Left lobe of liver (tissue), 2 donors: Measurements from ENCODE around the gene FLG2. TPM values are rescaled to one million over a fixed set of nuclear protein-coding genes. Genes with fewer than 3 reads are reported as not detected.
A peak's percentile ranks its signal among the peaks of the same experiment; 100 is the strongest.

Source experiments
- ATAC-seq: fragments of 200-7000 bp; cut with Tn5 transposase; one replicate; pipeline ENCODE4 v1.9.1; 2020; ENCODE audit warnings: mild to moderate bottlenecking, moderate library complexity
- DNase-seq: peaks from one replicate; pipeline ENCODE4 v3.0.0-alpha.2; 2020; ENCODE audit warnings: low spot score
- total RNA-seq: library from RNA; stranded (reverse); gene quantifications from one replicate; pipeline ENCODE4 v1.2.1, GENCODE V29; 2021
- donor health status: DM: no; HTN: no; CAD: no; lungs with moderate emphysema.
- donor health status: DM: no; HTN: yes; CAD: no.

The FLG2 gene
- total RNA-seq, result not detected

DNA sequence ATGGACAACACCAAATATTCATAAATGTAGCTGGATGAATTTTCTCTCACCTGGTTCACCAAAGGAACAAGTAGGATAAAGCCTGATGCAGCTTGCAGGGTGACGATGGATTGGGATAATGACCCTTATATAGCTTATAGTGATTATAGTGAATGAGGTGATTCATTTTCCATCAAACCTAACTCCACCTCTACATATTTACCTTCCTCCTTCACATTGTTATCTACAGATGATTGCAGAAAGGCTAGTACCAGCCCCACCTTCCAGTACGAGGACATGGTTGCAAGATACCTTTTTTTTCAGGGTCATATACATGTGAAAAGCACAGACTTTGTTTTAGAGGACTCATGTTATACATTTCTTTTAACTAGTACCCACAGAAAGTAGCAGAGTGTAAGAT, at the start of gene FLG2:
FLG2 (minus strand) TSS at position 101 of the 400 bp plus-strand sequence. CDS start 1,122 bp downstream, outside the sequence.
- ATAC-seq (no peak), DNase-seq (no peak)

DNA sequence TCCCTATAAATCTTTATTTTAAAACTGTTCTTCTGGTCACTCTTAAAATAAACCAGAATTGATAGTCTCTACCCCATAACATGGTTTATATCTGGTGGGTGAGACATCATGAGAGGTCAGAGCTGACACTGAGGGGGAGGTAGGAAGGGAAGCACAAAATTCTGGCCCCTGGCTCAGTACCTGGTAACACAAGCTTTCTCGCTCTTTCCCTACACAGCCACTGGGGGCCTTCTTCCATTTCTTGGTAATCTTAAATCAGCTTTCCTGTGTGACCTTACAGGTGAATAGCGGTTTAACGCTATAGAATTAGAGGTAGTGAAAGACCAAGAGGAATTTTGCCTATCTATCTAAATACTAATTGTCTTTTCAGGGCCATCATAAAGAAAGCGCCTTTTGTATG, 48.9 kb upstream of the FLG2 start:
- ATAC-seq (no peak), DNase-seq (no peak)

DNA sequence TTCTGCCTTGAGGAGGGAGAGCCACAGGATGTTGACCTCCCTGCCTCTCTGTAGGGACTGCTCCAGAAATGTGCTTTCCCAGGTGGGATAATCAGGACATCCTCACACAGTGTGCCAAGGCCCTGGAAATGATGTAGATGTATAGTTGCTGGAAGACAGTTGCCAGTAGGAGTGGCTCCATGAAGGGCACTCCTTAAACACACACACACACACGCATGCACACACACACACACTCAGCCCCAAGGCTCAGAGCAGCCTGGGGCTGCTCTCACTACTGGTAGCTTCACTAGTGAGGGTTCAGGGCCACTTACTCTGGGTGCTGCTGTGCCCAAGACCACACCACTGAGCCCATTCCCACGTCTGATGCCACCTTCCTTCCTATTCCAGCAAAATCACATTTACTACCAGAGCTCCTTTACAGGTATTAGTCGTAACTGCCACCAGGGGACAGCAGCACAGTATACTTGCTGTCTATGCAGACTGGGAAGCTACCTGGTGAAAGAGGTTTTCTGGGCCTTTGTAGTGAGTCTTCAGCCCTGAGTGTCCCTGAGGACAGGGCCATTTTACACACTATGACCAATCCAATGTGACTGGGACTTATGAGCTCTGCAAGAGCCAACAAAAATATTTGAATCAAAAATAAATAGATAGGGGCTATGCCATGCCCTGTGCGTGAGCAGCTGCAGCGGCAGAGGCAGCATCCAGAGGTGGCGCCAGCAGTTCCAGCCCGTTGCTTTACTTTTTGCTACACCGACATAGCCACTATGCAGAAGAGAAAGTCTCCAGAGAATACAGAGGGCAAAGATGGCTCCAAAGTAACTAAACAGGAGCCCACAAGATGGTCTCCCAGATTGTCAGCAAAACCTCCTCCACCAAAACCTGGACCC, 39.2 kb upstream of the FLG2 start:
- no peak for DNase-seq
- peak; percentile 73 for ATAC-seq

DNA sequence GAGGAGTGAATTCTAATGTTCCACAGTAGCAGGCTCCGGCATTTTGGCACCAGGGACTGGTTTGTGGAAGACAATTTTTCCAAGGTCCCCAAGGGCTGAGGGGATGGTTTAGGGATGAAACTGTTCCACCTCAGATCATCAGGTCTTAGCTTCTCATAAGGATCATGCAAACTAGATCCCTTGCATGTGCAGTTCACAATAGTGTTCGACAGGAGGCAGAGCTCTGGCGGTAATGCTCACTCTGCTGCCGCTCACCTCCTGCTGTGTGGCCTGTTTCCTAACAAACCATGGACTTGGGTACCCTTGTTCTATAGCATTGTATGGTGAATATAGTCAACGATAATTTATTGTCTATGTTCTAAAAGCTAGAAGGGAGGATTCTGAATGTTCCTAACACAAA, 37.7 kb upstream of the FLG2 start:
- DNase-seq, result no peak
- no peak for ATAC-seq

DNA sequence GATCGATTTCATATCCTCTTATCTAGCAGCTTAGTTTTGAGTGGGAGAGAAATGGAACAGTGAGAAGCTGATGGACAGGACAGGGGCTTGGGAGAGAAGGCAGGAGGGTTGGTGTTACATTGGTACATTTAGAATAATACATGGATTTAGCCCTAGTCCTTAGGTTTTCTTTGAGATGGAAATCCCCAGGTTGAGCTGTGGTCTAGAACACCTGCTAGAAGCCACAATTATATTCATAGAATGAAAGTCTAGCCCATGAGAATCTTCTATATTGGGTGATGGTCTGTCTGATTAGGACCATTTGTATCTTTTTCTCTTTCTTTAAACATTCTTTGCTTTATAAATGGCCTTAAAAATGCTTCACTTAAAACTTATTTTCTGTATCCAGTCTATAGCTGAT, 34.3 kb upstream of the FLG2 start:
- no peak for ATAC-seq
- no peak for DNase-seq

DNA sequence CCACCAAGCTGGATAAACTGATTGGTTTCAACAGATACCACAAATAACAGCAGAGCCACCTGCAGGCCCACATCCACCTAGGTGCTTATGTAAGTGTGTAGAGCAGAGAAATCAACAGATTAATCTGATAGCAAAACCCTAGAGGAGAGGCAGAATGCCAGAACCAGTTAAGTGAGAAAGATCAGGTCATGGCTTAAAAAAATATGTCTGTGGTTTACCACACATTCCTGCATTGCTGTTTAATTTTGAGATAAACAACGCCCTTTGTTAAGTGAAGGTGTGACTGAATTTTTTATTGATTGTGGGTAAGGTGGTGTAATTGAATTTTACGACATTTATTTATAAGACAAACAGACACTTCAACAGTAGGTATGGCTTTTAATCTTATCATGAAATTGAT, 33.1 kb upstream of the FLG2 start:
- ATAC-seq (no peak), DNase-seq (no peak)

DNA sequence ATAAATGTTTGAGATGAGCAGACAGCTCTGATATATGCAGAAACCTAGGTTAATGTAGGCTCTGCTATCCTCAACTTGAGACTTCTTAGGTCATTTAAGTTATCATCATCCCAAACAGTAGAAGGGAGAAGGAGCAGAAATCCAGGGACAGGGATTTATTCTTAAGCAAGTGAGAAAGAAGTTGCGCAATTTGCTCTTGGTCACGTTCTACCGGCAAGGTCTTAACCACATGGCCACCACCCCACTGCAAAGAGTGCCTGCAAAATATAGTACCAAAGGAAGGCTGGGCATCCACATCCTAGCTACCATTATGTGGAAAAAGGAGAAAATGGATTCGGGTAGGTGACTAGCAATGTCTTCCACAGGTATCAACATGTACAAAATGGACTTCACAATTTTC, 29.1 kb upstream of the FLG2 start:
- no peak for ATAC-seq
- no peak for DNase-seq

DNA sequence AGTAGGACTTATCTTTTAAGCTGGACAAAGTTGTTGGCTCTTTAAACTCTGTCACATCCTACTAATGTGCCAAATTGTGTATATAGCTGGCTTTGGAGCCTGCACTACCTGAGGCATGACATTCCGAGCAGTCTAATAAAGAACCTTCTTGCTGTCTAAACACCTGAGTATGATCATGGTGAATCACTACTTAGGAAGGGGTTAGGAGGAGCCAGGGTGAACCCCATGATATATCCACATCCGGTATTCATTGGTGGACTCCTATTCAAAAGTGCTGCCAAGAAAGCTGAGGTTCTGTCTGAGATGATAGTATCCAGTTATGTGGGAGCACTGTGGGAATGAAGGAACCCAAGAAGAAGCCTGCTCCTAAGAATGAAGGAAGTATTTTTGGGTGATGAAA, 27.1 kb upstream of the FLG2 start:
- ATAC-seq (no peak), DNase-seq (no peak)

DNA sequence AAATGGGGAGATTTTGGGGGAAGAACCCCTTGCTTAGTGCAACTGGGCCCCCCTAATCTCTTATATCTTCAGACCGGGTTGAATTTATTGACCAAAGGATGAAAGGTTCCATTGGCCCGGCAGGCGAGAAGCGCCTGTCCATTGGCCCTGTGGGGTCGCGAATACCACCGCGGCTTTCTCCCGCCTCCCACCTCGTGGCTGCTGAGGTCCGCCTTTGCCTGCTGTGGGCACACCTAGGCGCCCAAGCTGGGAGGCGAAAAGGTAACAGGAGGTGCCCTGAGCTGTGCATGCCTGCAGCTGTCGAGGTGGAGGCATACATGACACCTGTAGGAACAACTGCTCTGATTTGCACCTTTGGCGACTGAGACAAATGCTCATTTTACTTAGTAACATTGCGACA, 21.1 kb upstream of the FLG2 start:
- ATAC-seq, result no peak
- no peak for DNase-seq

DNA sequence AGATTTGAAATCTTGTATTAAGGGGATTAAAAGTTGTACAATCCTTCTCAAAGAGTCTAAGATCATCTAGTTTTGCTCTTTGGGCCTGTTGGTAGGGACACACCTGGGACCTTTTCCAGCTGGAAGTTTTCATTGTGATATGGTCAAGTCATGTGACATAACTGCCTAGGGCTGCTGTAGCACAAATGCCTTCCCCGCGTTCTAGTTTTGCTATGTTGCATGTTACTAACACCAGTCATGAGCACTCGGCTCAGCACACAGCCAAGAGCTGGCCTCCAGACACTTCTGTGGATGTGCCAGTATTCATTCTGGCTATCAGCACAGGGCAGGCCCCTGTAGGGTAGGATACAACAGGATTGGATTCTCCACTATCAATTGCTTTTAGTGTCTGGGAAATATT, 14.6 kb upstream of the FLG2 start:
- ATAC-seq, result no peak
- no peak for DNase-seq

DNA sequence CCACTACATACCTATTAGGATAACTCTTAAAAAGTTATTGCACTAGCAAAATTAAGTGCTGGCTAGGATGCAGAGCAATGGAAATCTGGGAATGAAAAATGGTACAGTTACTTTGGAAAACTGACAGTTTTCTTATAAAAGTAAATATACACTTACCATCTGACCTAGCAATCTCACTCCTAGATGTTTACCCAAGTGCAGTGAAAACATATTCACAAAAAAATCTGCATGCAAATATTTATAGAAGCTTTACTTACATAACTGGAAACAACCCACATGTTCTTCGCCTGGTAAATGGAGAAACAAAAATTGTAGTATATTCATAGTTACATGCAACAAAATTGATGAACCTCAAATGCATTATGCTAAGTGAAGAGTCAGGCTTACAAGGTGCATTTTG, 12.9 kb upstream of the FLG2 start:
- ATAC-seq (no peak), DNase-seq (no peak)

DNA sequence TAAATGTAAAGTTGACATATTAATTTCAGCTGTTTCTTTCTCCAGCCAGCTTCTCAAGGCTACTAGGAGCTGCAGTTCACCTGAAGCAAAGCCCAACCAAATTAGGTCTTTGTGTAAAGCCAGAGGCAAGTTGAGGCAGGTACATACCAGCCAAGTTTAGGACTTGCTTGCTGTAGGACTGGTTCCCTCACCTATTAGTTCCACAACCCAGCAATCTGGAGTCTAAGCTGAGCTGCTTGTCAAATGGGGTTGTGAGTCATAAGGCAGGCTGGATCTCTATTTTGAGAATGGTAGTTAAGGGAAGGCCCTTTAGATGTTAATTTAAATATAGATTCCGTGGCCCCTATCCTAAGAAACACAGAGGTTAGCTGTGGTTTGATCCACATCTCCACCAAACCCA, 7.6 kb upstream of the FLG2 start:
- no peak for ATAC-seq
- DNase-seq, result no peak

DNA sequence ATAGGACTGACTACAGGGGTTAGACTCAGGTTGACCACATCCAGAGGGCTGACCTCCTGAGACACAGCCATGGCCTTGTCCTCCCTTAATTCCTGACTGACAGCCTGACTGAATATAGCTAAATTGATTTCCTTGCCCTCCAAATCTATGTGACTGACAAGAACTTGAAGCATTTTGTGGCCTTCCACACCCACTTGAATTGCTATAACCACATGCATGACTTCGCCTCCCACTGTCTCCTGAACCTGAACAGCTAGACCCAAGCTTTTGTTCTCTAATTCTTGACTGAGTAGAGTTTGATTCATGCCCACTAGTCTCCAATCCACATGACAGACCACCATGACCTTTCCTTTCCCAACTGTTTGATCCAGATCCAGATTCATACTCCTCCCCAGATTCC, 3.1 kb downstream of the FLG2 start:
- DNase-seq (no peak), ATAC-seq (no peak)

DNA sequence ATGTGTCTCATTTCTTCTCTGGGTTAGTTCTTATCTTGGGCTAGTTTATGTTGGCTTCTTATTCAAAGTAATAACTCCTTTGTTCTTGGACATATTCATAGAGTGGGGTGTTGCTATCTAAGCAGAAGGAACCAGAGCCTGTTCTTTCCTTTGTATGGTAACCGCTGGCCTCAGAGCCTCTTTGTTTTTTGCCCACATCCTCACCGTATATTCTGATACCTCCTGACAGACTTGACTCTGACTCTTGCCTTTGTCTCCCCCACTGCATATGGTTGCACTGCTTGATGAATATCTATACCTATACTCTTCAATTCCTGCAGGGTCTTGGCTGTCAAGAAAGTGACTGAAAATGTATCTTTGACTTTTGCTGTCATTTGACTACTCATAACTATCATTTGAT, 10.2 kb downstream of the FLG2 start:
- ATAC-seq (no peak), DNase-seq (no peak)

DNA sequence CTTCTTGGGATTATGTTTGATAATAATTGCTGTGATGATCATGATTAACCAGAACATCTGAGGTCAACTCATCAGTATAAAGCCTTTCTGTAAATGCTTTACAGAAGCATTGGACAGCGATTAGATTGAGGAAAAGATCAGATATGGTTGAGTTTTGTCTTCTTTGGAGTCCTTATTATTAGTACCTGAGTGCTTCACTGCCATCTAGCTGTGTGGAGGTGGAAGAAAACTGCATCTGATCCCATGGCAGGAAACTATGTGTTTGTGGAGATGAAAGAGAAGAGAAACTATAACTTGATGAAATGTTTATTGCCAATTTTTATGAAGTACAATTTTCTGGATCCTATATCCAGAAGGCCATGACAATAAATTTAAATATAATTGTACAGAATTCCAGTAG, 11.4 kb downstream of the FLG2 start:
- ATAC-seq, result no peak
- DNase-seq, result no peak

DNA sequence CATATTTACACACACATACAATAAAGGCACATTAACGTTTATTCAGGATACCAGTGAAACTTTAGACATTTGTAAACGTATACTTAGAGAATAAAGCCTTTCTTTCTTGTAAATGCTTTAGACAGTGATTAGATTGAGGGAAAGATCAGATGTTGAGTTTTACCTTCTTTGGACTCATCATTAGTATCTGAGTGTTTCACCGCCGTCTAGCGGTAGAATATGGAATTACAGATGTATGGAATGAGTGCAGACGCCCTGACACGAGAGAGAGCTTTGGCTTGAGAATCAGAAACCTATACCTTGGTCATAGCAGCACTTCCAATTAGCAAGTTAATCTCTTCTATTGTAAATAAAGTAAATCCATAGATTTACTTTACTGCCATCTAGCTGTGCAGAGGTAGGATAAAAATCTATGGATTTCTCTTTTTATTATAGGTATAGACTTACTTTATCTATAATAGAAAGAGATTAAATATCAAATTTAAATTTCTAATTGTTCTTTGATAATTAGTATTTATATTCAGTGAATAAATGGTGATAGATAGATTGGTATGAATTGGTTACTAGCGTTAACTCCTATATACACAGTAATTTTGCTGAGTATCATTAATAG, 12.6 kb downstream of the FLG2 start:
- ATAC-seq (peak; percentile 94), DNase-seq (no peak)

DNA sequence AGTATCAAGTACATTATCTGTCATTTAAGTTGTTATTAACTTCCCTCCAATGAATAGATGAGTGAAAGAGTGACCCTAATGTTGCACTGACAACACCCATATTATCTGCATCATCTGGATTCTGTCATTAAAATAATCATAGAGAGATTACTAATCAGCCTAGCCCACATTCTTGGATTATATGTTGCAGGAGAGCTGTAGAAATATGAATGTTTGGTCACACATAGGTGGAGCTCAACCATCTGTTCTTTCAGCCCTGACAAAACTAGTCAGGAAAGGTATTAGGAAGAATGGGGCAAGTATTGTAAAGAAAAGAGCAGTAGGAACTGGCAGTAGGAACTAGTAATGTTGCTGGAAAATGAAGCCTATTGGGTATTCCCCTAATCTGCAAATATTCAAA, 15.4 kb downstream of the FLG2 start:
- DNase-seq (no peak), ATAC-seq (no peak)

DNA sequence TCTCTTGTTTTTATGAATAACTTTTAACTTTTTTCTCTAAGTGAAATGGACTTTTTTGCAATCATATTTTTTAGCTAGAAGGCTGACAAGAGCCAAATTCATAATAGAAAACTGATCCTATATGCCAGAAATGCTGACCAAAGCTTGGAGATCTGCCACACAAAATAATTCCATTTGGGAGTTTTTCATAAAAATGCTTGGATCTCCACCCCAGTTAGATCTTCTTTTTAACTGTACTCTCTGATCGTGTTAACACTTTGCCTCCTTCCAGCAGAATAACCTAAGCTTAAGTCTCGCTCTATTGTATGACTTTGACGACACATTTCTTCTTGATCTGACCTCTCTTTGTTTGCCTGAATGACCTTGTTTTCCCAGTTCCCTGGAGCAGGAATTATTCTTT, 16.8 kb downstream of the FLG2 start:
- ATAC-seq (no peak), DNase-seq (no peak)

DNA sequence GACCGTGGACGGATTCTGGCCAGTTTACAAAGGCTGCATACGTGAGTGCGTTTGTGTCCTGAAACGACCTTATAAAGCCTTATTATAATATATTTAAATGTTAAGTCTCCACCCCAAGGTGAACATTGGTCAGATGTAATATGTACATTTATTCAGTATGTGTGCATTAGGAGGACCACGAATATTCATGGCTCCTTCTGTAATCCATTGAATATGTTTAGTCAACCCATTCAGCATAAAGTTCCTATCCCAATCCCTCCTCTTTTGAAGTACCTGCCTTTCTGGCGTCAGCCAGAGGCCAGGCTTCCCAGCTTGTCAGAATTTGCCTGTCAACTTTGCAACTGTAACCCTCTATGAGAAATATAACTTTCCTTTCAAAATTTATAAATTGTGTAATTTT, 24.4 kb downstream of the FLG2 start:
- ATAC-seq, result no peak
- DNase-seq, result no peak

DNA sequence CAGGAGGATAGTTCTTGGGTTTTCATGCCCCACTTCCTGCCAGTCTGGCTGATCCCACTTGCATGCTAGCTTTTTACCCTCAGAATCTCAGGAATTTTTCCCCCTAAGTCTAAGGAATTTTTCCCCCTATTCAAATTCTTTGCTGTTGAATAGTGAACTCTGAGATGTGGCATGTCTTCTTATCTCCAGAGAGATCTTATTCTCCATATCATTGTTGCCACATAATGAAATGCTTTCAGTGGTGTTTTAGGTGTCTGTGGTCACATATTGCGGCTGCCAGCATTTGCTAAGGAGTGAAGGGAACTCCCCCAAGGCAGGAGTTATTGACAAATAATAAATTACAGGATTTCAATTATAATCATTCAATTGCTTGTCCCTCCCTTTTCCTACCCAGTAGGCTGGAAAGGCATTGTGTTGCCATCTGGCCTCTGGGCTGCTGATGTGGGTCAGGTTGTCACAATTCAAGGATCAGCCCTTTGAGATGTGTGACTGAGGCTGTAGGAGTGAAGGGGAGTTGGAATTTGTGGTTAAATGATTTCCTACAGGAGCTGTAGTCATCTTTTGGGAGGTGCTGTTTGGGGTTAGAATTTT, 30.9 kb downstream of the FLG2 start:
- ATAC-seq (no peak), DNase-seq (no peak)

DNA sequence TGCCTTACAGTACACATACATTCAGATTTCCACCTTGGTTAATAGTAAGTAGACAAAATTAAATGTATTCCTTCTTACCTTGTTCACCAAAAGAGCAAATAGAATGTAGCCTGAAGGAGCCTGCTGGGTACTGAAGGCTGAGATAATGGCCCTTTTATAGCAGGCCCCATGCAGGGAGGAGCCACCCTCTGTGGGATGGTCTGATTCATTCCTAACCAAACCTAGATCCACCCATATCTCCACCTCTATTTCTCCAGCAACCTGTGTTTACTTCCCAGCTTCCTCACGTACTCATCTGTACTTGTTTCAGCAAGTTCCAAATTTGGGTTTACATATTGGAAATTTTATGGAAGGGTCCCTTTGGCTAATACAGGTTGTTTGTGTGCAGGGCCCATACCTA, 34.7 kb downstream of the FLG2 start, which contains the start of gene FLG:
FLG (minus strand) TSS at position 129 of the 400 bp plus-strand sequence. CDS start 9,783 bp downstream, outside the sequence.
- no peak for ATAC-seq
- DNase-seq, result no peak

DNA sequence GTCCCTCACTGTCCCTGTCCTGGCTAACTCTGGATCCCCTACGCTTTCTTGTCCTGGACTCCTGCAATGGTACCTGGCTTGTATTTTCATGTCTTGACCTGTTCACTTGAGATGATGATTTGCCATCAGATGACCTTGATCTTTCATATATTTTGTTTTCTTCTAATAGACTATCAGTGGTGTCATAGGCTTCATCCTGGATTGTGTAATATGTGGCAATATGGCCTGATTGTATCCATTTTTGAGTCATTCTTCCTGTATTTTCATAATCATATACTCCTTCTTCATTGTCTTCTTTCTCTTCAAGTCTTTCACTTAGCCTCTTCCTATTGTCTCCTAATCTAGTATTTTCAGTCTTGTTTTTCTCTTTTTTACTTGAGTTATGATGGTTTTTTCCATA, 45.8 kb downstream of the FLG2 start:
- no peak for DNase-seq
- no peak for ATAC-seq
